Peyer's patch (tissue), 4 donors: Measurements from ENCODE around the gene MVP.

Source experiments
- CTCF ChIP-seq, 6 experiments: fragments of 450-650 bp in 4 of 6; fragments of 200-600 bp in 2 of 6; sonication (generic) in 1 of 6; IDR thresholded peaks; one replicate each; pipeline ENCODE4 v1.5.1; 2017 to 2019; ENCODE audit warnings: antibody characterized with exemption in 6 of 6, mild to moderate bottlenecking in 3 of 6, moderate library complexity in 1 of 6
- POLR2A ChIP-seq, 2 donors: fragments of 450-650 bp; IDR thresholded peaks; one replicate each; pipeline ENCODE4 v1.5.1; 2017; ENCODE audit warnings: antibody characterized with exemption in 2 of 2, mild to moderate bottlenecking in 2 of 2, moderate library complexity in 2 of 2

DNA sequence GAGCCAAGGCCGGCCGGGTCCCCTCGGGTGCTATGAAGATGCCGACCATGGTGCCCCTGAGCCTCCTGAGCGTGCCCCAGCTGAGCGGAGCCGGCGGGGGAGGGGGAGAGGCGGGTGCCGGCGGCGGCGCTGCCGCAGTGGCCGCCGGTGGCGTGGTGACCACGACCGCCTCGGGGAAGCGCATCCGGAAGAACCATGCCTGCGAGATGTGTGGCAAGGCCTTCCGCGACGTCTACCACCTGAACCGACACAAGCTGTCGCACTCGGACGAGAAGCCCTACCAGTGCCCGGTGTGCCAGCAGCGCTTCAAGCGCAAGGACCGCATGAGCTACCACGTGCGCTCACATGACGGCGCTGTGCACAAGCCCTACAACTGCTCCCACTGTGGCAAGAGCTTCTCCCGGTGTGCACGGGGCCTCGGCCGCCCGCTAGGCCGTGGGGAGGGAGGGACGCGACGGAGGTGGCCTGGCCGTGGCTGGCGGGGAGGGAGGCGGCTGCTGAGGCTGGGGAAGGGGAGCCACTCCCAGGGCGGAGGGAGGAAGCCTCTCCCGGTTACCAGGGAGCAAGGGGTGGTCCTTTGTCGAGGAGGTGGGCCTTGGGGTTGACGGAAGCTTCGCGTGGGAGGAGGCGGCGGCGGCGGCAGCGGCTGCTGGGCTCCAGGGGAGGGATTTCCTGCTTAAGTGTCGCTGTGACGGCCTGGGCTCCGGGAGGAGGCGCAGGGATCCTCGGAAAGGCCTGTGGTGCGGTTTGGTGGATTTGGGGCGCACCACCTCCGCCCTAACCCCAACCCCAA is 12.6 kb upstream of the MVP start:
- TF ChIP-seq CTCF (IDR thresholded peaks at IDR 0.05) (peak in 5 of 6 experiments; percentile 9 to 76 (median 56)), POLR2A (IDR thresholded peaks at IDR 0.05) (peak; percentile 35 to 46)
